Neural progenitor cell (in vitro differentiated cells): ENCODE data around the gene PSMB2. TPM values are rescaled to one million over a fixed set of nuclear protein-coding genes. Genes with fewer than 3 reads are reported as not detected.

Source experiments
- DNase-seq: peaks from one replicate; pipeline ENCODE4 v3.0.0-alpha.2; 2016; ENCODE audit warnings: low spot score
- H2AFZ ChIP-seq: fragments of 200-600 bp; sonication (generic); replicated peaks from 2 replicates; pipeline ENCODE4 v1.6.1; 2016; ENCODE audit warnings: antibody characterized with exemption
- H3F3A ChIP-seq: fragments of 200-600 bp; sonication (generic); 2 replicates; pipeline ENCODE4 v1.6.1; 2016; ENCODE audit warnings: antibody characterized with exemption, low read depth
- H3K27ac ChIP-seq: fragments of 200-600 bp; sonication (generic); 2 replicates; pipeline ENCODE4 v1.5.1; 2016; ENCODE audit warnings: mild to moderate bottlenecking
- H3K27me3 ChIP-seq: fragments of 200-600 bp; sonication (generic); 2 replicates; pipeline ENCODE4 v1.6.1; 2016; ENCODE audit warnings: mild to moderate bottlenecking, moderate library complexity
- H3K36me3 ChIP-seq: fragments of 200-600 bp; sonication (generic); 2 replicates; pipeline ENCODE4 v1.5.1; 2016
- H3K4me1 ChIP-seq: fragments of 200-600 bp; sonication (generic); 2 replicates; pipeline ENCODE4 v1.6.1; 2016; ENCODE audit warnings: mixed run types
- H3K4me2 ChIP-seq: fragments of 200-600 bp; sonication (generic); 2 replicates; pipeline ENCODE4 v1.6.1; 2016
- H3K4me3 ChIP-seq: fragments of 200-600 bp; sonication (generic); 2 replicates; pipeline ENCODE4 v1.5.1; 2016
- H3K79me2 ChIP-seq: fragments of 200-600 bp; sonication (generic); 2 replicates; pipeline ENCODE4 v1.6.1; 2016; ENCODE audit warnings: low read depth
- H3K9ac ChIP-seq: fragments of 200-600 bp; sonication (generic); 2 replicates; pipeline ENCODE4 v1.6.1; 2016
- H3K9me3 ChIP-seq: fragments of 200-600 bp; sonication (generic); 2 replicates; pipeline ENCODE4 v1.5.1; 2016; ENCODE audit warnings: low read depth
- H4K20me1 ChIP-seq: fragments of 200-600 bp; sonication (generic); 2 replicates; pipeline ENCODE4 v1.6.1; 2016; ENCODE audit warnings: low read depth
- H3K27ac Mint-ChIP-seq: 3 replicates; pipeline ENCODE4 v1.8.0; 2021; ENCODE audit warnings: mixed read lengths
- H3K27me3 Mint-ChIP-seq: 2 replicates; pipeline ENCODE4 v1.8.0; 2022; ENCODE audit warnings: low read depth, mild to moderate bottlenecking, inconsistent platforms, moderate library complexity, mixed read lengths; ENCODE audit not compliant: insufficient read depth
- H3K36me3 Mint-ChIP-seq: 3 replicates; pipeline ENCODE4 v1.8.0; 2021; ENCODE audit warnings: mixed read lengths
- H3K4me1 Mint-ChIP-seq: 3 replicates; pipeline ENCODE4 v1.8.0; 2021; ENCODE audit warnings: mixed read lengths
- H3K4me3 Mint-ChIP-seq: 3 replicates; pipeline ENCODE4 v1.8.0; 2021; ENCODE audit warnings: mild to moderate bottlenecking, moderate library complexity, mixed read lengths
- H3K9me3 Mint-ChIP-seq: 3 replicates; pipeline ENCODE4 v1.8.0; 2020; ENCODE audit warnings: mixed read lengths
- CTCF ChIP-seq: fragments of 200-600 bp; sonication (generic); IDR thresholded peaks from 2 replicates; pipeline ENCODE4 v1.5.1; 2017; ENCODE audit warnings: antibody characterized with exemption, mild to moderate bottlenecking
- EZH2 ChIP-seq: fragments of 200-600 bp; sonication (generic); IDR thresholded peaks from 2 replicates; pipeline ENCODE4 v1.6.1; 2017; ENCODE audit warnings: antibody characterized with exemption, mild to moderate bottlenecking, moderate library complexity
- EZH2phosphoT487 ChIP-seq: fragments of 200-600 bp; sonication (generic); IDR thresholded peaks from 2 replicates; pipeline ENCODE4 v1.6.1; 2017; ENCODE audit warnings: antibody characterized with exemption
- total RNA-seq: library from RNA; depleted of rRNA; stranded (reverse); fragments of >200 nt; gene quantifications from 2 replicates; pipeline ENCODE4 v1.2.3, GENCODE V29; 2015; ENCODE audit warnings: low replicate concordance

PSMB2 gene
- total RNA-seq, 1 donor from 2014 or later: 29.7 TPM

DNA sequence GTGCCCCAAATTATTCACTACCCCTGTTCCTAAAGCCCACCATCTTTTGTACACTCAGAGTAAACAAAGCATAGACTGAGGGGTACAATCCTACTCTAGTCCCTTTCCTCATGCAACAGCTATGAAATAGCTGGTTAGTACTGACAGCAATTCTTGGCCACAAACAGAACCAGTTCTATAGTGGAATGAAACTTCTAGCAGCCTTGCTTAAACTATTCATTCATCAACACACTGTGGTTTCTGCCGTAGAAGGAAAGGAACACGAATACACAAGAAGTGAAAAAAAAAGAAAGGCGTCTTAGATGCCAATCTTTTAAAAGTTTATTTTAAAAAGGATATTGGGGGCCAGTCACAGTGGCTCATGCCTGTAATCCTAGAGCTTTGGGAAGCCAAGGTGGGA, 9.9 kb downstream of the PSMB2 start:
- Histone ChIP-seq H3K4me1 (no peaks in the 10 kb centered on the region), H3K27me3 (no peaks in the 10 kb centered on the region), H3F3A (peaks cover 5% of the 10 kb centered on the region), H3K4me3 (no peak overlapping the region), H3K9ac (no peak overlapping the region), H3K79me2 (peaks cover 18% of the 10 kb centered on the region), H3K27ac (no peak overlapping the region), H2AFZ (no peak overlapping the region), H3K4me2 (no peak overlapping the region), H4K20me1 (peaks cover 22% of the 10 kb centered on the region), H3K9me3 (no peaks in the 10 kb centered on the region), H3K36me3 (peaks cover 20% of the 10 kb centered on the region)
- Mint-ChIP-seq H3K27ac (no peak overlapping the region), H3K4me1 (no peaks in the 10 kb centered on the region), H3K36me3 (peaks cover 20% of the 10 kb centered on the region), H3K27me3 (peaks cover 2% of the 10 kb centered on the region), H3K4me3 (no peak overlapping the region), H3K9me3 (no peaks in the 10 kb centered on the region)
- no peak for DNase-seq
- no peak for TF ChIP-seq CTCF
- no peak for TF ChIP-seq EZH2
- TF ChIP-seq EZH2phosphoT487: no peak

DNA sequence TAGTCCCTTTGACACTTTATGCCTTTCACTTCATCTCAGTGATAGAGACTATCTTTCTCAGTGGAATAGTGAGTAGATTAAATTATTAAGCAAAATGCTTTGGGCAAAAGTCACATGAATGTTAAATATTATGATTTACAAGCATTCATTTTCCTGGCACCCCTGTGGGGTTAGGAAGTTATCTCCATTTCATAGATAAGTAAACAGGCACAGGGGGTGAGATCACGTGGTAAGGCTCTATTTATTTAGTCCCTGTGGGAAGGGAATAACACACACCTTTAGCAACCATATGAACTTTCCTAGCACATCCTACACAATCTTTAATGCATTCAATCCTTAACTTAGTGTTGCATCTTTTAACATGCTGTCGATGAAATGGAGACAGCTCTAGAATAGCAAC, 12.3 kb downstream of the PSMB2 start:
- Mint-ChIP-seq H3K4me1 (no peaks in the 10 kb centered on the region), H3K27me3 (peaks cover 2% of the 10 kb centered on the region), H3K9me3 (no peaks in the 10 kb centered on the region), H3K4me3 (no peak overlapping the region), H3K36me3 (peaks cover 17% of the 10 kb centered on the region), H3K27ac (no peak overlapping the region)
- no peak for TF ChIP-seq EZH2
- no peak for TF ChIP-seq EZH2phosphoT487
- no peak for TF ChIP-seq CTCF
- H3K27me3 ChIP-seq: no peaks in the 10 kb centered on the region
- H3K9me3 ChIP-seq: no peaks in the 10 kb centered on the region
- H4K20me1 ChIP-seq: peaks cover 37% of the 10 kb centered on the region
- H3K79me2 ChIP-seq: peaks cover 11% of the 10 kb centered on the region
- no peaks in the 10 kb centered on the region for H3K4me1 ChIP-seq
- H3K4me3 ChIP-seq: no peak overlapping the region
- H3K9ac ChIP-seq: no peak overlapping the region
- H3K4me2 ChIP-seq: no peak overlapping the region
- H2AFZ ChIP-seq: no peak overlapping the region
- DNase-seq: no peak
- peaks cover 15% of the 10 kb centered on the region for H3K36me3 ChIP-seq
- peaks cover 6% of the 10 kb centered on the region for H3F3A ChIP-seq
- H3K27ac ChIP-seq: no peak overlapping the region

GRCh38 chr1:35623832-35624231, 17.5 kb downstream of the PSMB2 start:
- H3K27ac Mint-ChIP-seq: no peak overlapping the region
- H2AFZ ChIP-seq: no peak overlapping the region

More at GRCh38 chr1:35623832-35624231, 17.5 kb downstream of the PSMB2 start:
- Mint-ChIP-seq H3K27me3 (no peaks in the 10 kb centered on the region), H3K4me3 (no peak overlapping the region), H3K9me3 (no peaks in the 10 kb centered on the region), H3K36me3 (peaks cover 8% of the 10 kb centered on the region), H3K4me1 (peaks cover 5% of the 10 kb centered on the region)
- no peak overlapping the region for H3K27ac ChIP-seq
- H3K36me3 ChIP-seq: peaks cover 2% of the 10 kb centered on the region
- peaks cover 29% of the 10 kb centered on the region for H3K79me2 ChIP-seq
- no peak overlapping the region for H3K9ac ChIP-seq
- H3F3A ChIP-seq: peaks cover 6% of the 10 kb centered on the region
- H4K20me1 ChIP-seq: peaks cover 66% of the 10 kb centered on the region
- H3K27me3 ChIP-seq: no peaks in the 10 kb centered on the region
- H3K4me2 ChIP-seq: no peak overlapping the region
- peaks cover 5% of the 10 kb centered on the region for H3K4me1 ChIP-seq
- no peak for DNase-seq
- no peak overlapping the region for H3K4me3 ChIP-seq
- H3K9me3 ChIP-seq: no peaks in the 10 kb centered on the region
- TF ChIP-seq EZH2: no peak
- TF ChIP-seq EZH2phosphoT487: no peak
- TF ChIP-seq CTCF: no peak
